ENCODE results near the gene ISCU. TPM values are rescaled to one million over a fixed set of nuclear protein-coding genes. Genes with fewer than 3 reads are reported as not detected.
"Not testable (repeated sequence)": the region's sequence is repeated elsewhere in the genome, so short reads cannot be mapped to it uniquely, and the experiment has no call there.

ISCU gene
- total and polyA plus RNA-seq, 4 donors: 129 to 297 (median 203) TPM

DNA sequence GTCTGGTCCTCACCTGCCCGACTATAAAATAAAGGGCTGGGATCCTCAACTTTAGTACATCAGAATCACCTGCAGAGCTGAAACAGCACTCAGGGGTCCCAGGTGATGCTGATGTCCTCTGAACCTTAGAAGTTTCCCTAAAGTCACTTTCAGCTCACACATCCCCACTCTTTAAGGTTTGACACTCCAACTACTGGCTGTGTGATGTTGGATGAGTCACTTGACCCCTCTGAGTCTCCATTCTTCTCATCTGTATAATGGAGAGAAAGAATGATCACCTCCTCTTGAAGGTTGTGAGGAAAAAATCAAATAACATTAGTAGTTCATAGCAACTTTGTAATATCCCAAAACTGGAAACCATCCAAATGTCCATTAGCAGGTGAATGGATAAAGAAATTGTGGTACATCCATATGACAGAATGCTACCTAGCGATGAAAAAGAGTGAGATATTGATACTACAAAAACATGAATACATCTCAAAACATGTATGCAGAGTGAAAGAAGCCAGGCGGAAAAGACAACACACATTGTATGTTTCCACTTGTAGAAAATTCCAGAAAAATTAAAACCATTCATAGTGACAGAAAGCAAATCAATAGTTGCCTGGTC is 22.2 kb downstream of the ISCU start:
- Histone ChIP-seq H3K4me3 (ENCODE audit: low read length in 2 of 2) (no peak overlapping the region), H3K4me1 (ENCODE audit: control insufficient read depth in 1 of 2, insufficient read depth in 2 of 2, low read length in 2 of 2) (no peaks in the 10 kb centered on the region), H3K36me3 (ENCODE audit: control insufficient read depth in 1 of 2, insufficient read depth in 2 of 2, low read length in 1 of 2) (no peaks in the 10 kb centered on the region), H3K9me3 (ENCODE audit: control insufficient read depth, low read length) (no peaks in the 10 kb centered on the region), H3K27ac (ENCODE audit: low read depth in 1 of 2, low read length in 2 of 2) (no peak overlapping the region), H3K27me3 (ENCODE audit: control insufficient read depth in 1 of 2, insufficient read depth in 2 of 2, low read length in 1 of 2) (no peaks in the 10 kb centered on the region)
- DNase-seq (no peak), ATAC-seq (ENCODE audit: low FRiP score) (no peak)
- intact Hi-C loops (cut with DNase I): no loop called here
- WGBS, 2 donors: 78 to 83% methylated on average over 3 of the region's 3 CpGs

GRCh38 chr12:108585864-108586263 is 23.5 kb downstream of the ISCU start:
- Histone ChIP-seq H3K4me1 (ENCODE audit: control insufficient read depth in 1 of 2, insufficient read depth in 2 of 2, low read length in 2 of 2) (no peaks in the 10 kb centered on the region), H3K27ac (ENCODE audit: low read depth in 1 of 2, low read length in 2 of 2) (no peak overlapping the region), H3K9me3 (ENCODE audit: control insufficient read depth, low read length) (no peaks in the 10 kb centered on the region), H3K27me3 (ENCODE audit: control insufficient read depth in 1 of 2, insufficient read depth in 2 of 2, low read length in 1 of 2) (no peaks in the 10 kb centered on the region), H3K36me3 (ENCODE audit: control insufficient read depth in 1 of 2, insufficient read depth in 2 of 2, low read length in 1 of 2) (no peaks in the 10 kb centered on the region), H3K4me3 (ENCODE audit: low read length in 2 of 2) (no peak overlapping the region)
- ATAC-seq (ENCODE audit: low FRiP score) (no peak), DNase-seq (no peak)
- intact Hi-C loops (cut with DNase I): no loop called here
- 37 to 49% methylated on average over 4 of the region's 4 CpGs for WGBS, 2 donors

- DNase-seq: no peak
- Histone ChIP-seq H3K9me3 (ENCODE audit: control insufficient read depth, low read length) (no peaks in the 10 kb centered on the region), H3K27me3 (ENCODE audit: control insufficient read depth in 1 of 2, insufficient read depth in 2 of 2, low read length in 1 of 2) (no peaks in the 10 kb centered on the region), H3K4me3 (ENCODE audit: low read length in 2 of 2) (no peak overlapping the region), H3K27ac (ENCODE audit: low read depth in 1 of 2, low read length in 2 of 2) (no peak overlapping the region), H3K36me3 (ENCODE audit: control insufficient read depth in 1 of 2, insufficient read depth in 2 of 2, low read length in 1 of 2) (no peaks in the 10 kb centered on the region), H3K4me1 (ENCODE audit: control insufficient read depth in 1 of 2, insufficient read depth in 2 of 2, low read length in 2 of 2) (no peaks in the 10 kb centered on the region)
- no peak for ATAC-seq (ENCODE audit: low FRiP score)
- 90 to 92% methylated on average over 11 of the region's 11 CpGs for WGBS, 2 donors
- intact Hi-C loops (cut with DNase I): no loop called here
These were observed 23.9 kb downstream of the ISCU start for GRCh38 chr12:108586306-108586705.

- H3K36me3 ChIP-seq (ENCODE audit: control insufficient read depth in 1 of 2, insufficient read depth in 2 of 2, low read length in 1 of 2): no peaks in the 10 kb centered on the region
- no peak overlapping the region for H3K27ac ChIP-seq (ENCODE audit: low read depth in 1 of 2, low read length in 2 of 2)
- ATAC-seq (ENCODE audit: low FRiP score): no peak
- no peak overlapping the region for H3K4me3 ChIP-seq (ENCODE audit: low read length in 2 of 2)
- H3K9me3 ChIP-seq (ENCODE audit: control insufficient read depth, low read length): no peaks in the 10 kb centered on the region
- DNase-seq: no peak
- 69 to 72% methylated on average over 4 of the region's 4 CpGs for WGBS, 2 donors
- H3K4me1 ChIP-seq (ENCODE audit: control insufficient read depth in 1 of 2, insufficient read depth in 2 of 2, low read length in 2 of 2): no peaks in the 10 kb centered on the region
- no peaks in the 10 kb centered on the region for H3K27me3 ChIP-seq (ENCODE audit: control insufficient read depth in 1 of 2, insufficient read depth in 2 of 2, low read length in 1 of 2)
- intact Hi-C loops (cut with DNase I): no loop called here
These were observed 25.4 kb downstream of the ISCU start for GRCh38 chr12:108587826-108588225.

- Histone ChIP-seq H3K27me3 (ENCODE audit: control insufficient read depth in 1 of 2, insufficient read depth in 2 of 2, low read length in 1 of 2) (no peaks in the 10 kb centered on the region), H3K9me3 (ENCODE audit: control insufficient read depth, low read length) (no peaks in the 10 kb centered on the region), H3K27ac (ENCODE audit: low read depth in 1 of 2, low read length in 2 of 2) (no peak overlapping the region), H3K4me3 (ENCODE audit: low read length in 2 of 2) (no peak overlapping the region), H3K4me1 (ENCODE audit: control insufficient read depth in 1 of 2, insufficient read depth in 2 of 2, low read length in 2 of 2) (no peaks in the 10 kb centered on the region), H3K36me3 (ENCODE audit: control insufficient read depth in 1 of 2, insufficient read depth in 2 of 2, low read length in 1 of 2) (no peaks in the 10 kb centered on the region)
- DNase-seq (peak in 1 of 2 donors; percentile 73), ATAC-seq (ENCODE audit: low FRiP score) (no peak)
- intact Hi-C loops (cut with DNase I): no loop called here
- WGBS, 2 donors: 29 to 35% methylated on average over 15 of the region's 15 CpGs
These were observed 26.8 kb downstream of the ISCU start for GRCh38 chr12:108589028-108589839.

DNA sequence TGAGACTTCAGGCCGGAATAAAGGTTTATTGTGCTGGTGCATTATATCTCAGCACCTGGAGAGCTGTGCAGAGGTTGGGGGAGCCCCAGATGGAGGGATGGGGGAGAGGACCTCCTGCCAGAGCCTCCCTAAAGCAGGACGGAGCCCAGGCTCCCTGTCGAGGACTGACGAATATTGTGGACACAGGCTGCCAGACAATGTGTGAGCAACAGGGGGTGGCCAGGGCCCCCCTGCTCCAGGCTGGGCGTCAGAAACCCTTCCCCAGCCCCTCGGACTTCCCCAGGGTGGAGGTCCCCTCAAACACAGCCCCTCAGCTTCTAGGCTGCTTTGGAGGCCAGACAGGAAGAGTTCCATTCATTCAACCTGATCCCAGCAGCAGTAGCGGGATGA is 27.4 kb downstream of the ISCU start:
- DNase-seq: peak in 1 of 2 donors; percentile 59
- no peak overlapping the region for H3K27ac ChIP-seq (ENCODE audit: low read depth in 1 of 2, low read length in 2 of 2)

DNA sequence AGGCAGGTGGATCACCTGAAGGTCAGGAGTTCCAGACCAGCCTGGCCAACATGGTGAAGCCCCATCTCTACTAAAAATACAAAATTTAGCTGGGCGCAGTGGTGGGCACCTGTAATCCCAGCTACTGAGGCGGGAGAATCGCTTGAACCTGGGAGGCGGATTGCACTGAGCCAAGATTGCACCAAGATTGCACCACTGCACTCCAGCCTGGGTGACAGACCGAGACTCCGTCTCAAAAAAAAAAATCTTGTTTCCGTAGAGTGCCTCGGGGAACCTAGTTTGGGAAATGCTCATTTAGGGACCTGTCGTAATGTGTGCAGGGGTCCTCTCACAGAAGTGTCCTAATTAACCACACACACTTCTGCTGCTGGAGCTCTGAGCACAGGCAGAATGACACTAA is 28.1 kb downstream of the ISCU start:
- ATAC-seq (ENCODE audit: low FRiP score); intact Hi-C loops (cut with DNase I); H3K27ac ChIP-seq (ENCODE audit: low read depth in 1 of 2, low read length in 2 of 2); H3K27me3 ChIP-seq (ENCODE audit: control insufficient read depth in 1 of 2, insufficient read depth in 2 of 2, low read length in 1 of 2); H3K36me3 ChIP-seq (ENCODE audit: control insufficient read depth in 1 of 2, insufficient read depth in 2 of 2, low read length in 1 of 2); H3K4me1 ChIP-seq (ENCODE audit: control insufficient read depth in 1 of 2, insufficient read depth in 2 of 2, low read length in 2 of 2); H3K4me3 ChIP-seq (ENCODE audit: low read length in 2 of 2); H3K9me3 ChIP-seq (ENCODE audit: control insufficient read depth, low read length): not testable (repeated sequence)
- 93 to 94% methylated on average over 9 of the region's 9 CpGs for WGBS, 2 donors
- peak in 1 of 2 donors; percentile 28 for DNase-seq

More for the DNA sequence above, 27.4 kb downstream of the ISCU start:
- Histone ChIP-seq H3K9me3 (ENCODE audit: control insufficient read depth, low read length) (no peaks in the 10 kb centered on the region), H3K4me3 (ENCODE audit: low read length in 2 of 2) (no peak overlapping the region), H3K36me3 (ENCODE audit: control insufficient read depth in 1 of 2, insufficient read depth in 2 of 2, low read length in 1 of 2) (no peaks in the 10 kb centered on the region), H3K4me1 (ENCODE audit: control insufficient read depth in 1 of 2, insufficient read depth in 2 of 2, low read length in 2 of 2) (no peaks in the 10 kb centered on the region), H3K27me3 (ENCODE audit: control insufficient read depth in 1 of 2, insufficient read depth in 2 of 2, low read length in 1 of 2) (no peaks in the 10 kb centered on the region)
- 77 to 84% methylated on average over 7 of the region's 7 CpGs for WGBS, 2 donors
- no peak for ATAC-seq (ENCODE audit: low FRiP score)
- intact Hi-C loops (cut with DNase I): no loop called here

GRCh38 chr12:108591267-108591980 is 29.0 kb downstream of the ISCU start:
- 87 to 90% methylated on average over 21 to 22 of the region's 22 CpGs for WGBS, 2 donors
- intact Hi-C loops (cut with DNase I): no loop called here

More at GRCh38 chr12:108591267-108591980, 29.0 kb downstream of the ISCU start:
- Histone ChIP-seq H3K9me3 (ENCODE audit: control insufficient read depth, low read length) (no peaks in the 10 kb centered on the region), H3K36me3 (ENCODE audit: control insufficient read depth in 1 of 2, insufficient read depth in 2 of 2, low read length in 1 of 2) (no peaks in the 10 kb centered on the region), H3K27ac (ENCODE audit: low read depth in 1 of 2, low read length in 2 of 2) (no peak overlapping the region), H3K4me1 (ENCODE audit: control insufficient read depth in 1 of 2, insufficient read depth in 2 of 2, low read length in 2 of 2) (no peaks in the 10 kb centered on the region), H3K27me3 (ENCODE audit: control insufficient read depth in 1 of 2, insufficient read depth in 2 of 2, low read length in 1 of 2) (no peaks in the 10 kb centered on the region), H3K4me3 (ENCODE audit: low read length in 2 of 2) (no peak overlapping the region)
- ATAC-seq (ENCODE audit: low FRiP score): no peak
- DNase-seq: peak in 1 of 2 donors; percentile 74
